C4-2B (cell line): ENCODE data around the gene CCN2.

ENCODE experiments used
- CTCF ChIP-seq: fragments of 450-650 bp; conservative IDR thresholded peaks from 2 replicates; pipeline ENCODE4 v1.5.1; 2017; ENCODE audit warnings: mild to moderate bottlenecking
- ZFX ChIP-seq: fragments of 450-650 bp; IDR thresholded peaks from 2 replicates; pipeline ENCODE4 v1.6.1; 2017

DNA sequence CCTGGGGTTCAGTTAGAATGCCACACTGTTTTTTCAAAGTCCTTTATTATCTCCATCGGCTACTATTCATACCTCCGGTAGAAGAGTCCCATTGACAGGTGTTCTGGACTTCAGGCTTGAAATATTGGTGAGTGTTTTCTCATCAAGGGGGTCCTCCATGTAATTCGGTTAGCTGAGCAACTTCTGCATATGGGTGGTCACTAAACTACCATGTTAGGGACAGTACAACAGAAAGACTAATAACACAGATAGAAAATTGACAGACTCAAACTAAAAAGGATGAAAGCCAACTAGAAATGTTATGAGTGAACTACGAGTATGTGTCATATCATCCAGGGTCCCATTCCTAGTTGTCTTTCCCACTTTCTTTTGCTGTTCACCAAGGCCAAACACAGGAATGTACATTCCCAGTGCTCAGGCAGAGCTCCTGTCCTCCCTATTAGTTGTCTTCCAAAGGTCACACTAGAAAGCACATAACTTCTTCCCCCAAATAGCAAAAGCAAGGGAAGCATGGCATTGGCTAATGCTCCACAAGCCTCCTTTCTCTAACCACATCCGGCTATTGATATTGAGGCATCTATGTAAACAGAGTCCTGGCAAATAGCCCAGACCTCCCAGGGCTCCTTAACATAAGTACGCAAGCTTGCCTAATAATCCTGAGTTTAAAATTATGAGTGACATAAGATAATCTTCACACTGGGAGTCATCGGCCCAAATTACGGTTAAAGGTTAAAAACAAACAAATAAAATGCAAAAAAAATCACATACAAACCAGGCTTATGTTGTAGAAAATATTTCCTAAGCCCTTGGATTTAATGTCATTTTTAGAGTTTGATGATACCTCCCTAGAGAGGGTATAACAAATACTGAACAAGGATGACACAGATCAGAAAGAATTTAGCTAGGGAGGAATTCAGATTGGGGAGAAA, 13.2 kb downstream of the CCN2 start:
- no peak for TF ChIP-seq CTCF
- no peak for TF ChIP-seq ZFX
